H1 (cell line): ENCODE measurements around the gene APEH. TPM values are rescaled to one million over a fixed set of nuclear protein-coding genes. Genes with fewer than 3 reads are reported as not detected.
A peak's percentile ranks its signal among the peaks of the same experiment; 100 is the strongest.
"Not testable (repeated sequence)": the region's sequence is repeated elsewhere in the genome, so short reads cannot be mapped to it uniquely, and the experiment has no call there.

Experiments
- CTCF ChIA-PET: fragments of 300-600 bp; sonication (Branson Sonifier 250); formaldehyde crosslinking; loops from one replicate; lab custom pipeline; 2021; ENCODE audit not compliant: partially characterized antibody; lab: Charles Lee
- POLR2A ChIA-PET: fragments of 300-600 bp; sonication (Branson Sonifier 250); formaldehyde crosslinking; loops from one replicate; lab custom pipeline; 2021; ENCODE audit warnings: inconsistent platforms; ENCODE audit not compliant: partially characterized antibody; lab: Charles Lee
- DNase-seq, 2 experiments: peaks; one replicate each; pipeline versions ENCODE4 v3.0.0 to v3.0.0-alpha.2; 2010 to 2022; ENCODE audit warnings: low spot score in 2 of 2, low read depth in 1 of 2, mixed read lengths in 1 of 2
- FAIRE-seq: peaks from 2 replicates; lab custom pipeline; 2011; peaks lifted over from hg19 to GRCh38; lab: Jason Lieb, UNC
- H2AFZ ChIP-seq: 2 replicates; pipeline ENCODE4 v1.8.1; 2012; ENCODE audit warnings: low read length, inconsistent platforms
- H2AK5ac ChIP-seq: 2 replicates; pipeline ENCODE4 v1.6.1; 2013; ENCODE audit warnings: low read depth, low read length
- H2BK120ac ChIP-seq: replicated peaks from 2 replicates; pipeline ENCODE3; 2013; ENCODE audit warnings: low read depth, low read length, inconsistent platforms
- H2BK12ac ChIP-seq: 2 replicates; pipeline ENCODE4 v1.6.1; 2013; ENCODE audit warnings: low read depth, low read length
- H2BK15ac ChIP-seq: 2 replicates; pipeline ENCODE4 v1.6.1; 2013; ENCODE audit warnings: low read length
- H2BK20ac ChIP-seq: 2 replicates; pipeline ENCODE4 v1.6.1; 2013; ENCODE audit warnings: low read length
- H2BK5ac ChIP-seq: 2 replicates; pipeline ENCODE4 v1.6.1; 2013; ENCODE audit warnings: low read depth, low read length
- H3K14ac ChIP-seq: 2 replicates; pipeline ENCODE4 v1.6.1; 2013; ENCODE audit warnings: inconsistent platforms; ENCODE audit not compliant: insufficient read length
- H3K18ac ChIP-seq: 2 replicates; pipeline ENCODE4 v1.6.1; 2013; ENCODE audit warnings: low read length; ENCODE audit errors: extremely low read depth
- H3K23ac ChIP-seq: 2 replicates; pipeline ENCODE4 v1.6.1; 2013; ENCODE audit warnings: inconsistent platforms; ENCODE audit not compliant: insufficient read length
- H3K23me2 ChIP-seq: 2 replicates; pipeline ENCODE4 v1.6.1; 2013; ENCODE audit warnings: low read depth, low read length
- H3K27ac ChIP-seq: 2 replicates; pipeline ENCODE4 v1.6.1; 2011; ENCODE audit warnings: low read depth, low read length, inconsistent platforms
- H3K27me3 ChIP-seq, 4 experiments: replicated peaks in 1 of 4; 1 replicate in 1 of 4; 2 replicates in 3 of 4; pipeline versions ENCODE4 v1.6.1 to v1.8.1; 2011 to 2013; ENCODE audit warnings: low read length in 3 of 4, mild to moderate bottlenecking in 3 of 4, inconsistent platforms in 2 of 4, mixed read lengths in 2 of 4, moderate library complexity in 1 of 4; ENCODE audit not compliant: control insufficient read depth in 3 of 4, insufficient read depth in 3 of 4; ENCODE audit errors: extremely low read depth in 1 of 4
- H3K36me3 ChIP-seq, 4 experiments: 2 replicates each; pipeline versions ENCODE4 v1.6.1 to v1.8.1; 2011 to 2013; ENCODE audit warnings: mild to moderate bottlenecking in 4 of 4, low read length in 3 of 4, moderate library complexity in 2 of 4, control low read depth in 1 of 4, inconsistent platforms in 1 of 4; ENCODE audit not compliant: insufficient read depth in 4 of 4, control insufficient read depth in 2 of 4
- H3K4ac ChIP-seq: replicated peaks from 2 replicates; pipeline ENCODE3; 2013; ENCODE audit warnings: low read length, low read depth, mixed read lengths, inconsistent platforms; ENCODE audit not compliant: insufficient read length
- H3K4me1 ChIP-seq, 4 experiments: replicated peaks in 1 of 4; 1 replicate in 1 of 4; 2 replicates in 3 of 4; pipeline versions ENCODE4 v1.6.1 to v1.8.1; 2011 to 2013; ENCODE audit warnings: low read length in 3 of 4, inconsistent platforms in 2 of 4, mixed read lengths in 1 of 4; ENCODE audit not compliant: insufficient read depth in 4 of 4, control insufficient read depth in 3 of 4
- H3K4me2 ChIP-seq, 2 experiments: 2 replicates each; pipeline versions ENCODE4 v1.6.1 to v1.8.1; 2011 to 2013; ENCODE audit warnings: low read depth in 2 of 2, low read length in 2 of 2, control low read depth in 1 of 2, inconsistent platforms in 1 of 2, mild to moderate bottlenecking in 1 of 2; ENCODE audit not compliant: insufficient read depth in 1 of 2
- H3K4me3 ChIP-seq, 4 experiments: fragments of 200-600, 300-600 bp in 1 of 4; sonication (generic), shearing (Covaris generic), sonication (Bioruptor Twin) in 1 of 4; 2 replicates each; pipeline versions ENCODE4 v1.5.1 to v1.8.1; 2011 to 2016; ENCODE audit warnings: low read length in 4 of 4, low read depth in 3 of 4, control low read depth in 2 of 4, inconsistent platforms in 2 of 4, mild to moderate bottlenecking in 2 of 4, mixed read lengths in 1 of 4, moderate library complexity in 1 of 4; ENCODE audit not compliant: insufficient read depth in 2 of 4; ENCODE audit errors: extremely low read depth in 1 of 4
- H3K56ac ChIP-seq: replicated peaks from 2 replicates; pipeline ENCODE3; 2013; ENCODE audit warnings: low read depth, mild to moderate bottlenecking, mixed read lengths, low read length, inconsistent platforms; ENCODE audit not compliant: insufficient read length
- H3K79me1 ChIP-seq: 2 replicates; pipeline ENCODE4 v1.6.1; 2013; ENCODE audit warnings: low read depth, low read length, control low read depth
- H3K79me2 ChIP-seq, 2 experiments: 2 replicates each; pipeline versions ENCODE4 v1.6.1 to v1.8.1; 2012 to 2013; ENCODE audit warnings: low read length in 2 of 2, mild to moderate bottlenecking in 2 of 2, inconsistent platforms in 1 of 2; ENCODE audit not compliant: insufficient read depth in 2 of 2, control insufficient read depth in 1 of 2
- H3K9ac ChIP-seq, 4 experiments: replicated peaks in 1 of 4; 1 replicate in 1 of 4; 2 replicates in 3 of 4; pipeline versions ENCODE4 v1.6.1 to v1.8.1; 2011 to 2013; ENCODE audit warnings: low read depth in 3 of 4, low read length in 3 of 4, control low read depth in 2 of 4, mild to moderate bottlenecking in 2 of 4, moderate library complexity in 2 of 4, inconsistent platforms in 1 of 4; ENCODE audit errors: extremely low read depth in 1 of 4
- H3K9me3 ChIP-seq, 2 experiments: 2 replicates each; pipeline versions ENCODE4 v1.6.1 to v1.8.1; 2012 to 2013; ENCODE audit warnings: mild to moderate bottlenecking in 2 of 2, moderate library complexity in 2 of 2, control low read depth in 1 of 2, inconsistent platforms in 1 of 2, low read depth in 1 of 2, low read length in 1 of 2, mixed read lengths in 1 of 2; ENCODE audit not compliant: insufficient read depth in 2 of 2
- H4K20me1 ChIP-seq, 2 experiments: replicated peaks in 1 of 2; 2 replicates each; pipeline versions ENCODE3 to v1.8.1; 2011 to 2013; ENCODE audit warnings: inconsistent platforms in 2 of 2, low read length in 2 of 2, mild to moderate bottlenecking in 1 of 2; ENCODE audit not compliant: insufficient read depth in 2 of 2, control insufficient read depth in 1 of 2
- H4K5ac ChIP-seq: 2 replicates; pipeline ENCODE4 v1.6.1; 2013; ENCODE audit warnings: low read length, low read depth, mixed read lengths, inconsistent platforms; ENCODE audit not compliant: insufficient read length
- H4K8ac ChIP-seq: 2 replicates; pipeline ENCODE4 v1.8.0; 2013; ENCODE audit warnings: mild to moderate bottlenecking, moderate library complexity, low read length, inconsistent platforms; ENCODE audit not compliant: insufficient read depth; ENCODE audit errors: extremely low read depth
- H4K91ac ChIP-seq: replicated peaks from 2 replicates; pipeline ENCODE3; 2013; ENCODE audit warnings: low read length, mixed read lengths, inconsistent platforms; ENCODE audit not compliant: insufficient read length
- WGBS, 2 experiments: shearing (Covaris generic) in 1 of 2; methylation state at CpG; one replicate each; pipeline versions ENCODE4 v1.1.6 to v1.1.7; 2013 to 2015; ENCODE audit warnings: low lambda C conversion rate in 2 of 2, mixed read lengths in 2 of 2, inconsistent platforms in 1 of 2, low coverage in 1 of 2, missing lambda C conversion rate in 1 of 2; ENCODE audit not compliant: insufficient replicate concordance in 2 of 2, insufficient coverage in 1 of 2, insufficient read length in 1 of 2; ENCODE audit errors: extremely low coverage in 1 of 2, missing lambda C conversion rate in 1 of 2; 5-methylcytosine and 5-hydroxymethylcytosine counted together
- polyA plus RNA-seq, 7 experiments: library from polyadenylated mRNA; depleted of rRNA in 3 of 7; stranded (reverse) in 5 of 7; unstranded in 2 of 7; fragments of >200 nt in 5 of 7; fragments of 200-250 nt in 2 of 7; gene quantifications; 1 replicate in 5 of 7; 2 replicates in 1 of 7; 4 replicates in 1 of 7; pipeline versions ENCODE4 v1.2.1 to v1.2.3, GENCODE V29; 2011 to 2013; ENCODE audit warnings: missing spikeins in 2 of 7, mixed read lengths in 2 of 7
- total RNA-seq: library from RNA; stranded (reverse); fragmentation: NEBNext Ultra II Directional; extraction: Animal tissue kit (Norgen Biotek cat#: 25700); gene quantifications from 2 replicates; pipeline ENCODE4 v1.2.1, GENCODE V29; 2021

The APEH gene
- total and polyA plus RNA-seq, 2 of the 8 experiments (the other 6 are each of a cell fraction or from before 2014, with no cell fraction given), result 222 to 260 TPM

- H2BK12ac ChIP-seq, H3K79me2 ChIP-seq, H2BK5ac ChIP-seq, H4K8ac ChIP-seq, H3K4ac ChIP-seq, H3K56ac ChIP-seq, H3K9me3 ChIP-seq, H2AK5ac ChIP-seq, H2BK20ac ChIP-seq, H4K20me1 ChIP-seq, FAIRE-seq, H4K91ac ChIP-seq, H3K4me1 ChIP-seq, H4K5ac ChIP-seq, H3K27me3 ChIP-seq, H3K9ac ChIP-seq, H3K23ac ChIP-seq, H3K18ac ChIP-seq, H3K27ac ChIP-seq, H3K79me1 ChIP-seq, H2BK120ac ChIP-seq, H3K14ac ChIP-seq, CTCF ChIA-PET, H2BK15ac ChIP-seq, H2AFZ ChIP-seq: not testable (repeated sequence)
- 24% methylated on average over 20 of the region's 36 CpGs; no CpG with 5 or more reads in 1 of the 2 experiments for WGBS, 2 experiments
- POLR2A ChIA-PET, result interaction anchor here (0.7 kb wide), 1 partner anchor 19 kb away, joined by 3 read pairs; no protein-coding TSS in a partner anchor
- DNase-seq, result peak in 1 of 2 experiments; percentile 64
- Histone ChIP-seq H3K4me2 (peak overlapping the region; percentile 77 to 99), H3K36me3 (peaks cover 19 to 31% (median 28%) of the 10 kb centered on the region in 4 experiments), H3K23me2 (peaks cover 14% of the 10 kb centered on the region), H3K4me3 (peak overlapping the region in 3 of 4 experiments; percentile 49 to 74 (median 54); a peak in 6 of 8 replicates)
These were observed 11.7 kb downstream of the APEH start for GRCh38 chr3:49685846-49686245.
